ENCODE measurements around the gene RIPOR1.

RIPOR1 gene

DNA sequence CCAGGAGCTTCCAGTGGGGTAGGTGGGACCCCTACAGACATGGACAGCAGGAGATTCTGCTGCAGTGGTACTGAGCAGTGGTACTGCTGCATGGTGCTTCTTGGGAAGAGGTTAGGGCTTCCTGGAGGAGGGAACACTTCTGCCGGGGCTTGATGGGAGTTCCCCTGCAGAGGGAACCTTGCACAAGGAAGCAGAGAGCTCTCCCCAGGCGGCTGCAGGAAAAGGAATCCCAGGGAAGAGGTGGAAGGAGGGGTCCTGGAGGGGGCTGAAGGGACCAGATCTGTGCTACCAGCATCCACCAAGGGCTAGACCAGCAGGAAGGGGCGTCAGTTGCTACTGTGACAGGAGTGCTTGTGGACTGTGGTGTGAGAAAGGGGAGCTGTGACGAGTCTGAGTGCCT is 10.6 kb downstream of the RIPOR1 start:
- Histone ChIP-seq H3K27ac (ENCODE audit: low read depth, low read length) (peak overlapping the region; percentile 85), H3K4me3 (ENCODE audit: low read depth in 1 of 5, low read length in 5 of 5) (peak overlapping the region in 2 of 5 donors; percentile 29 to 83), H3K4me1 (ENCODE audit: control insufficient read depth in 5 of 5, insufficient read depth in 5 of 5, low read length in 5 of 5) (peaks cover 5 to 66% (median 30%) of the 10 kb centered on the region in 5 donors), H3K9me3 (ENCODE audit: control insufficient read depth in 5 of 5, low read length in 5 of 5) (no peaks in the 10 kb centered on the region), H3K27me3 (ENCODE audit: control insufficient read depth in 5 of 5, insufficient read depth in 4 of 5, low read length in 5 of 5) (no peaks in the 10 kb centered on the region), H3K9ac (ENCODE audit: low read length in 5 of 5) (peak overlapping the region in 1 of 5 donors; percentile 64), H3K36me3 (ENCODE audit: control insufficient read depth in 5 of 5, insufficient read depth in 5 of 5, low read length in 5 of 5) (peaks cover 0 to 57% (median 53%) of the 10 kb centered on the region in 5 donors)

DNA sequence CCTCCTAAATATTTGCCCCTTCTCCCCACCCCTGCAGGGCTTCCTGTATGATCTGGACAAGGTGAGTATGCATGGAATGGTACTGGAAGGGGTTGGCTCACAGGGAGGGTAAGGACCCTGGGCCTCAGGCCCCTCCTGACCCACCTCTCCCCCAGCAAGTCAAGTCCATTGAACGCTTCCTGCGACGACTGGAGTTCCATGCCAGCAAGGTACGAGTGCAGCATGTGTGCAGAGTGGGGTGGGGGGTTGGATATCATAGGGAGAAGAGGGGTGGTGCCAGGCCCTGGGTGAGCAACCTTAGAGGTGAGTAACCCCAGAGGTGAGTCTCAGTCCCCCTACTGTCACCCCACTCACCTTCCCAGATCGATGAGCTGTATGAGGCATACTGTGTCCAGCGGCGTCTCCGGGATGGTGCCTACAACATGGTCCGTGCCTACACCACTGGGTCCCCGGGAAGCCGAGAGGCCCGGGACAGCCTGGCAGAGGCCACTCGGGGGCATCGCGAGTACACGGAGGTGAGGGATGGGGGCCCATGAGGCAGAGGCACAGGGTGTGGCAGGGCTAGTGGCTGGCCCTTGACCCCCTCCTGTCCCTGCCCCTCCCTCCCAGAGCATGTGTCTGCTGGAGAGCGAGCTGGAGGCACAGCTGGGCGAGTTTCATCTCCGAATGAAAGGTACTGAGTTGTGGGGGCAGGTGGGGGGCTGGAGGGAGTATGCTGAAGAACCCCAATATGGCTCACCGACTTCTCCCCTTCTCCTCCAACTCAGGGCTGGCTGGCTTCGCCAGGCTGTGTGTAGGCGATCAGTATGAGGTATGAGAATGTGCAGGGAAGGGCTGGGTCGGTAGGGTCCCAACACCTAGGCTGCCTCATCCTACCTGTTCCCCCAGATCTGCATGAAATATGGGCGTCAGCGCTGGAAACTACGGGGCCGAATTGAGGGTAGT is 11.3 kb downstream of the RIPOR1 start:
- Histone ChIP-seq H3K27me3 (ENCODE audit: control insufficient read depth in 5 of 5, insufficient read depth in 4 of 5, low read length in 5 of 5) (no peaks in the 10 kb centered on the region), H3K9ac (ENCODE audit: low read length in 5 of 5) (no peak overlapping the region), H3K27ac (ENCODE audit: low read depth, low read length) (no peak overlapping the region), H3K36me3 (ENCODE audit: control insufficient read depth in 5 of 5, insufficient read depth in 5 of 5, low read length in 5 of 5) (peaks cover 0 to 64% (median 60%) of the 10 kb centered on the region in 5 donors), H3K4me3 (ENCODE audit: low read depth in 1 of 5, low read length in 5 of 5) (peak overlapping the region in 1 of 5 donors; percentile 29), H3K9me3 (ENCODE audit: control insufficient read depth in 5 of 5, low read length in 5 of 5) (no peaks in the 10 kb centered on the region), H3K4me1 (ENCODE audit: control insufficient read depth in 5 of 5, insufficient read depth in 5 of 5, low read length in 5 of 5) (peaks cover 5 to 73% (median 30%) of the 10 kb centered on the region in 5 donors)

DNA sequence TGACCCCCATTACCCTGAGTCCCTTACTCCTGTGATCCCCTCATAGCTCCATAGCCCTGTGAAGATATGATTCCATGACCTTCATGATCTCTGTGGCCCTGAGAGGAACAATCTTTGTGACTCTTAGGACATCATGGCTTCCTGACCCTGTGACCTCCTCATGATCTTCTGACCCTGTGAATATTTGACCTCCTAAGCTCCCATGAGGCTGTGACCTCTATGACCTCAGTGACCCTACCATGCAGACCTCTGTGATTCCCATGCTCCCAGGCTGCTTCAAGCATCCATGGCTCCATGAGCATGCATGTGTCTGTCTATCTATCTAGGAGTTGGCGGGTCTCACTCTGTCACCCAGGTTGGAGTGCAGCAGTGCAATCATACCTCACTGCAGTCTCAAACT is 12.1 kb downstream of the RIPOR1 start:
- Histone ChIP-seq H3K36me3 (ENCODE audit: control insufficient read depth in 5 of 5, insufficient read depth in 5 of 5, low read length in 5 of 5) (peaks cover 0 to 72% (median 68%) of the 10 kb centered on the region in 5 donors), H3K27ac (ENCODE audit: low read depth, low read length) (no peak overlapping the region), H3K4me3 (ENCODE audit: low read depth in 1 of 5, low read length in 5 of 5) (no peak overlapping the region), H3K4me1 (ENCODE audit: control insufficient read depth in 5 of 5, insufficient read depth in 5 of 5, low read length in 5 of 5) (peaks cover 5 to 76% (median 30%) of the 10 kb centered on the region in 5 donors), H3K9ac (ENCODE audit: low read length in 5 of 5) (no peak overlapping the region), H3K9me3 (ENCODE audit: control insufficient read depth in 5 of 5, low read length in 5 of 5) (no peaks in the 10 kb centered on the region), H3K27me3 (ENCODE audit: control insufficient read depth in 5 of 5, insufficient read depth in 4 of 5, low read length in 5 of 5) (no peaks in the 10 kb centered on the region)

DNA sequence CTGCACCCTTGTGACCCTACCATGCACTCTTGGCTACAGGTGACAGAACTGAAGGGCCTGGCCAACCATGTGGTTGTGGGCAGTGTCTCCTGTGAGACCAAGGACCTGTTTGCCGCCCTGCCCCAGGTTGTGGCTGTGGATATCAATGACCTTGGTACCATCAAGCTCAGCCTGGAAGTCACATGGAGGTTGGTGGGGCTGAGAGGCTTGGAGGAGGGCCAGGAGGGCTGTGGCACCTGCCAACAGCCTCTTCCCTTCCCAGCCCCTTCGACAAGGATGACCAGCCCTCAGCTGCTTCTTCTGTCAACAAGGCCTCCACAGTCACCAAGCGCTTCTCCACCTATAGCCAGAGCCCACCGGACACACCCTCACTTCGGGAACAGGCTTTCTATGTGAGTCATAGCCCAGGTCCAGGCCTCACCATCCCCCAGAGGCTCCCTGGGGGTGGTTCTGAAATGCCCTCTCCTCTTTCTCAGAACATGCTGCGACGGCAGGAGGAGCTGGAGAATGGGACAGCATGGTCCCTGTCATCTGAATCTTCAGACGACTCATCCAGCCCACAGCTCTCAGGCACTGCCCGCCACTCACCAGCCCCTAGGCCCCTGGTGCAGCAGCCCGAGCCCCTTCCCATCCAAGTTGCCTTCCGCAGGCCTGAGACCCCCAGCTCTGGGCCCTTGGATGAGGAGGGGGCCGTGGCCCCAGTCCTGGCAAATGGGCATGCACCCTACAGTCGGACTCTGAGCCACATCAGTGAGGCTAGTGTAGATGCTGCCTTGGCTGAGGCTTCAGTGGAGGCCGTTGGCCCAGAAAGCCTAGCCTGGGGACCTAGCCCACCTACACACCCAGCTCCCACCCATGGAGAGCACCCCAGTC is 13.0 kb downstream of the RIPOR1 start:
- Histone ChIP-seq H3K27ac (ENCODE audit: low read depth, low read length) (no peak overlapping the region), H3K36me3 (ENCODE audit: control insufficient read depth in 5 of 5, insufficient read depth in 5 of 5, low read length in 5 of 5) (peaks cover 0 to 81% (median 76%) of the 10 kb centered on the region in 5 donors), H3K27me3 (ENCODE audit: control insufficient read depth in 5 of 5, insufficient read depth in 4 of 5, low read length in 5 of 5) (no peaks in the 10 kb centered on the region), H3K9ac (ENCODE audit: low read length in 5 of 5) (no peak overlapping the region), H3K4me3 (ENCODE audit: low read depth in 1 of 5, low read length in 5 of 5) (no peak overlapping the region), H3K9me3 (ENCODE audit: control insufficient read depth in 5 of 5, low read length in 5 of 5) (no peaks in the 10 kb centered on the region), H3K4me1 (ENCODE audit: control insufficient read depth in 5 of 5, insufficient read depth in 5 of 5, low read length in 5 of 5) (peaks cover 4 to 79% (median 33%) of the 10 kb centered on the region in 5 donors)

DNA sequence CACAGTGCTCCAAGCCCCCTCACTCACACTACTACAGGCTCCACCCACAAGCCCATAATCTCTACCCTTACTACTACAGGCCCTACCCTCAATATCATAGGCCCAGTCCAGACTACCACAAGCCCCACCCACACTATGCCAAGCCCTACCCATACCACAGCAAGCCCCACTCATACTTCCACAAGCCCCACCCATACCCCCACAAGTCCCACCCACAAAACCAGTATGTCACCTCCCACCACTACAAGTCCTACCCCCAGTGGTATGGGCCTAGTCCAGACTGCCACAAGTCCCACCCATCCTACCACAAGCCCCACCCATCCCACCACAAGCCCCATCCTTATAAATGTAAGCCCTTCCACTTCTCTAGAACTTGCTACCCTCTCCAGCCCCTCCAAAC is 13.8 kb downstream of the RIPOR1 start:
- Histone ChIP-seq H3K9ac (ENCODE audit: low read length in 5 of 5) (no peak overlapping the region), H3K27ac (ENCODE audit: low read depth, low read length) (no peak overlapping the region), H3K4me3 (ENCODE audit: low read depth in 1 of 5, low read length in 5 of 5) (no peak overlapping the region), H3K36me3 (ENCODE audit: control insufficient read depth in 5 of 5, insufficient read depth in 5 of 5, low read length in 5 of 5) (peaks cover 0 to 87% (median 84%) of the 10 kb centered on the region in 5 donors), H3K9me3 (ENCODE audit: control insufficient read depth in 5 of 5, low read length in 5 of 5) (no peaks in the 10 kb centered on the region), H3K4me1 (ENCODE audit: control insufficient read depth in 5 of 5, insufficient read depth in 5 of 5, low read length in 5 of 5) (peaks cover 10 to 82% (median 33%) of the 10 kb centered on the region in 5 donors), H3K27me3 (ENCODE audit: control insufficient read depth in 5 of 5, insufficient read depth in 4 of 5, low read length in 5 of 5) (no peaks in the 10 kb centered on the region)

DNA sequence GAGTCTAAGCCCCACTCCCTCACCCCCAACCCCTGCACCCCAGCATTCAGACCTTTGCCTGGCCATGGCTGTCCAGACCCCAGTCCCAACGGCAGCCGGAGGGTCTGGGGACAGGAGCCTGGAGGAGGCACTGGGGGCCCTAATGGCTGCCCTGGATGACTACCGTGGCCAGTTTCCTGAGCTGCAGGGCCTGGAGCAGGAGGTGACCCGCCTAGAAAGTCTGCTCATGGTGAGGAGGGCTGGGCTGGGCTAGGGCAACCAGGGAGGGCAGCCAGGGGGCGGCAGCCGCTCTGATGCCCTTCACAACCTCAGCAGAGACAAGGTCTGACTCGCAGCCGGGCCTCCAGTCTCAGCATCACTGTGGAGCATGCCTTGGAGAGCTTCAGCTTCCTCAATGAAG is 14.4 kb downstream of the RIPOR1 start:
- Histone ChIP-seq H3K4me1 (ENCODE audit: control insufficient read depth in 5 of 5, insufficient read depth in 5 of 5, low read length in 5 of 5) (peaks cover 11 to 88% (median 35%) of the 10 kb centered on the region in 5 donors), H3K9me3 (ENCODE audit: control insufficient read depth in 5 of 5, low read length in 5 of 5) (no peaks in the 10 kb centered on the region), H3K27ac (ENCODE audit: low read depth, low read length) (no peak overlapping the region), H3K36me3 (ENCODE audit: control insufficient read depth in 5 of 5, insufficient read depth in 5 of 5, low read length in 5 of 5) (peaks cover 0 to 91% (median 87%) of the 10 kb centered on the region in 5 donors), H3K27me3 (ENCODE audit: control insufficient read depth in 5 of 5, insufficient read depth in 4 of 5, low read length in 5 of 5) (no peaks in the 10 kb centered on the region), H3K4me3 (ENCODE audit: low read depth in 1 of 5, low read length in 5 of 5) (no peak overlapping the region), H3K9ac (ENCODE audit: low read length in 5 of 5) (no peak overlapping the region)

DNA sequence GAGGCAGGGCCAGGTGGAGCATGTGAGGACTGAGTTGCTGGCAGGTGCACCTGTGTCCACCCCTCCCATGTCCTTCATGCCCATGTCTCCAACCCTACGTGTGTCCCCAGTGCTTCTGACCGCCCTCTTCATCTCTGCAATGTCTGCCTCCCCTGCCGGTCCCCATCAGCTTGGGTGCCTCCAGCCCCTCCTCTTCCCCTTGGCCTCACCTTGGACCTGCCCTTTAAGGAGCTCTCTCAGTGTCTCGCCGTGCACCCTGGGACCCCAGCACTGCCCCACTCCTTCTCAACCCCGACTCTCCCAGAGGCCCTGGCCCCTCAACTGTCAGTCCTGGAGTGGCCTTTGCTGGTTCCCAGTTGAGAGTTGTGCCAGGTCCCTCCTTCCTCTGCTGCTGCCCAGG is 15.0 kb downstream of the RIPOR1 start:
- no peaks in the 10 kb centered on the region for H3K9me3 ChIP-seq (ENCODE audit: control insufficient read depth in 5 of 5, low read length in 5 of 5)
- H3K27ac ChIP-seq (ENCODE audit: low read depth, low read length): no peak overlapping the region
- no peaks in the 10 kb centered on the region for H3K27me3 ChIP-seq (ENCODE audit: control insufficient read depth in 5 of 5, insufficient read depth in 4 of 5, low read length in 5 of 5)
- peaks cover 11 to 88% (median 30%) of the 10 kb centered on the region in 5 donors for H3K4me1 ChIP-seq (ENCODE audit: control insufficient read depth in 5 of 5, insufficient read depth in 5 of 5, low read length in 5 of 5)
- peaks cover 0 to 94% (median 89%) of the 10 kb centered on the region in 5 donors for H3K36me3 ChIP-seq (ENCODE audit: control insufficient read depth in 5 of 5, insufficient read depth in 5 of 5, low read length in 5 of 5)
- no peak overlapping the region for H3K9ac ChIP-seq (ENCODE audit: low read length in 5 of 5)
- no peak overlapping the region for H3K4me3 ChIP-seq (ENCODE audit: low read depth in 1 of 5, low read length in 5 of 5)

DNA sequence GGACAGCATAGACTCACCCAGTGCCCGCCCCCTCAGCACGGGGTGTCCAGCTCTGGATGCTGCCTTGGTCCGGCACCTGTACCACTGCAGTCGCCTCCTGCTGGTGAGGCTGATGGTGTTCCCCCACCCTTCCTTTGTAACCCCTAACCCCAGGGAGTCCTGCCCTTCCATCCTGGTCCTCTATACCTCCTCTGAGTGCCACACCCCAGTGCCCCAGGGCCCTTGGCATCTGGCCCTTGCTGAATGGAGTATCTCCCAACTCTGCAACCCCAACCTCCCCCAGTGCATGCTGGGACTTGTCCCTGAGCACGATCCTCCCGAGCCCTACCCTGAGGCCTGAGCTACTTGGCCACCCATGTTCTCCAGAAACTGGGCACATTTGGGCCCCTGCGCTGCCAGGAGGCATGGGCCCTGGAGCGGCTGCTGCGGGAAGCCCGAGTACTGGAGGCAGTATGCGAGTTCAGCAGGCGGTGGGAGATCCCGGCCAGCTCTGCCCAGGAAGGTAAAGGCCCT is 15.8 kb downstream of the RIPOR1 start:
- no peak overlapping the region for H3K4me3 ChIP-seq (ENCODE audit: low read depth in 1 of 5, low read length in 5 of 5)
- peaks cover 0 to 95% (median 82%) of the 10 kb centered on the region in 5 donors for H3K36me3 ChIP-seq (ENCODE audit: control insufficient read depth in 5 of 5, insufficient read depth in 5 of 5, low read length in 5 of 5)
- no peak overlapping the region for H3K27ac ChIP-seq (ENCODE audit: low read depth, low read length)
- H3K27me3 ChIP-seq (ENCODE audit: control insufficient read depth in 5 of 5, insufficient read depth in 4 of 5, low read length in 5 of 5): no peaks in the 10 kb centered on the region
- no peaks in the 10 kb centered on the region for H3K9me3 ChIP-seq (ENCODE audit: control insufficient read depth in 5 of 5, low read length in 5 of 5)
- H3K9ac ChIP-seq (ENCODE audit: low read length in 5 of 5): no peak overlapping the region
- peaks cover 11 to 80% (median 22%) of the 10 kb centered on the region in 5 donors for H3K4me1 ChIP-seq (ENCODE audit: control insufficient read depth in 5 of 5, insufficient read depth in 5 of 5, low read length in 5 of 5)

DNA sequence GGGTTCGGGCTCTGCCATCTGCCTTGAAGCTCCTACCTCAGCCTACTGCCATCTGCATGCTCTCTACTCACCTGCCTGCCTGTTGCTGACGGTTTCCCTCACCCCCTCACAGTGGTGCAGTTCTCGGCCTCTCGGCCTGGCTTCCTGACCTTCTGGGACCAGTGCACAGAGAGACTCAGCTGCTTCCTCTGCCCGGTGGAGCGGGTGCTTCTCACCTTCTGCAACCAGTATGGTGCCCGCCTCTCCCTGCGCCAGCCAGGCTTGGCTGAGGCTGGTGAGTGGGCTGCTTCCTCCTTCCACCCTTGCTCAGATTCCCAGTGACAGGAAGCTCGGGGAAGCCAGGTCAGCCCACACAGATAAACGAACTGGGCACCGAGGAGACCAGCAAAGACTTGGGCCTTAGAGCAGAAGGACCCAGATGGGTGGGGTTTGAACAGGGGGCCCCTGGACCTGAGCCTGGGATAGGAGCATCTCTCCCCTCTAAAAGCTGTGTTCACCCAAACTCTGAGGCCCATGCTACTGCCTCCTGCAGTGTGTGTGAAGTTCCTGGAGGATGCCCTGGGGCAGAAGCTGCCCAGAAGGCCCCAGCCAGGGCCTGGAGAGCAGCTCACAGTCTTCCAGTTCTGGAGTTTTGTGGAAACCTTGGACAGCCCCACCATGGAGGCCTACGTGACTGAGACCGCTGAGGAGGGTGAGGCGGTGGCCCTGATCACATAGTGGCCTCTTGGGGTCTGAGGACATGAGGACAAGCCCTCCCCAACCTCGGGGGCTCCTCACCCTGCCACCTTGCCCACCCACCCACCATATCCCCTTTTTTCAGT is 16.4 kb downstream of the RIPOR1 start:
- peaks cover 11 to 77% (median 20%) of the 10 kb centered on the region in 5 donors for H3K4me1 ChIP-seq (ENCODE audit: control insufficient read depth in 5 of 5, insufficient read depth in 5 of 5, low read length in 5 of 5)
- H3K36me3 ChIP-seq (ENCODE audit: control insufficient read depth in 5 of 5, insufficient read depth in 5 of 5, low read length in 5 of 5): peaks cover 0 to 90% (median 75%) of the 10 kb centered on the region in 5 donors
- H3K9me3 ChIP-seq (ENCODE audit: control insufficient read depth in 5 of 5, low read length in 5 of 5): no peaks in the 10 kb centered on the region
- no peaks in the 10 kb centered on the region for H3K27me3 ChIP-seq (ENCODE audit: control insufficient read depth in 5 of 5, insufficient read depth in 4 of 5, low read length in 5 of 5)
- peak overlapping the region; percentile 2 for H3K27ac ChIP-seq (ENCODE audit: low read depth, low read length)
- no peak overlapping the region for H3K9ac ChIP-seq (ENCODE audit: low read length in 5 of 5)
- no peak overlapping the region for H3K4me3 ChIP-seq (ENCODE audit: low read depth in 1 of 5, low read length in 5 of 5)
